ENCODE data around the gene BST2.

- TF ChIP-seq CTCF (IDR thresholded peaks at IDR 0.05): no peak
- no peak for TF ChIP-seq POLR2AphosphoS5 (IDR thresholded peaks at IDR 0.05)
- no peak for TF ChIP-seq POLR2A (IDR thresholded peaks at IDR 0.05)
Measured at GRCh38 chr19:17401628-17402027, 3.8 kb downstream of the BST2 start.

All from prostate gland (tissue), 2 donors.